Measurements from ENCODE around the gene TMEM273.

TMEM273 gene

GRCh38 chr10:49118430-49119074 is 69.6 kb downstream of the TMEM273 start:
- H3K4me3 ChIP-seq (ENCODE audit: low read depth, low read length) = no peak overlapping the region
- DNase-seq (ENCODE audit: low read depth) = no peak

DNA sequence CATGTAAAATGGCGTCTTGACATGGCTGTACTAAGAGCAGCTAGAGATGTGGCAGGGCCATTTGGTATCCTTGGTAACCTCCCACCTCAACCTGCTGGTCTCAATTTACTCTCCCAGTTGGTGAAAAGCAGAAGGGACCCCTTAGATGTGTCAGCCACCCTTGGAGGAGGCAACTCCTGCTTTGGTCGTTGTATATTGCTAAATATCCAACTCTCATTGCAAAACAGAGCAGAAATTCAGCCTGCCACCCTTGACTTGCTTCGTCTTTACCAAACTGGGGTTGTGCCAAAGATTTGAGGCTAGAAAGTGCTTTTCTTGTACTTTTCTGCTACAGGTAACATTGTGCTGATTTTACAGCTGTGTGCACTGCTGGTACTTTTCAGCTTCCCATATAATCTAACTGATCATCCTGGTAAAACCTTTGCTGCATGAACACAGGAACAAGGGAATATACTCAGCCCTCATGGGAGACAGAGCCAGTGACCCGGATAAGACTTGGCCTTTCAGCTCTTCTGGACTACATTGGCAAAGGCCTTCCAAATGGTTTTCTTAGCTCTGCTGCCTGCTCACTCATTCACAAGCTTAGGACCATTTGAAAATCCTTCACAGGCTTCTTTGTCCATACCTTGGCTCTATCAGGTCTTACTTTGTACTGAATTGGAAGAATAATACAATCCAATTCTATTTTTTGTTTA is 70.7 kb downstream of the TMEM273 start:
- TF ChIP-seq, protein P1, sequence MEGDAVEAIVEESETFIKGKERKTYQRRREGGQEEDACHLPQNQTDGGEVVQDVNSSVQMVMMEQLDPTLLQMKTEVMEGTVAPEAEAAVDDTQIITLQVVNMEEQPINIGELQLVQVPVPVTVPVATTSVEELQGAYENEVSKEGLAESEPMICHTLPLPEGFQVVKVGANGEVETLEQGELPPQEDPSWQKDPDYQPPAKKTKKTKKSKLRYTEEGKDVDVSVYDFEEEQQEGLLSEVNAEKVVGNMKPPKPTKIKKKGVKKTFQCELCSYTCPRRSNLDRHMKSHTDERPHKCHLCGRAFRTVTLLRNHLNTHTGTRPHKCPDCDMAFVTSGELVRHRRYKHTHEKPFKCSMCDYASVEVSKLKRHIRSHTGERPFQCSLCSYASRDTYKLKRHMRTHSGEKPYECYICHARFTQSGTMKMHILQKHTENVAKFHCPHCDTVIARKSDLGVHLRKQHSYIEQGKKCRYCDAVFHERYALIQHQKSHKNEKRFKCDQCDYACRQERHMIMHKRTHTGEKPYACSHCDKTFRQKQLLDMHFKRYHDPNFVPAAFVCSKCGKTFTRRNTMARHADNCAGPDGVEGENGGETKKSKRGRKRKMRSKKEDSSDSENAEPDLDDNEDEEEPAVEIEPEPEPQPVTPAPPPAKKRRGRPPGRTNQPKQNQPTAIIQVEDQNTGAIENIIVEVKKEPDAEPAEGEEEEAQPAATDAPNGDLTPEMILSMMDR (IDR thresholded peaks at IDR 0.05; ENCODE audit: low read depth, low read length, missing control alignments) = no peak
- no peak for DNase-seq (ENCODE audit: low read depth)
- H3K4me3 ChIP-seq (ENCODE audit: low read depth, low read length) = no peak overlapping the region

More at GRCh38 chr10:49118430-49119074, 69.6 kb downstream of the TMEM273 start:
- TF ChIP-seq, protein P1 (IDR thresholded peaks at IDR 0.05; ENCODE audit: low read depth, low read length, missing control alignments) = no peak

- DNase-seq (ENCODE audit: low read depth) = no peak
- TF ChIP-seq, protein P1 (IDR thresholded peaks at IDR 0.05; ENCODE audit: low read depth, low read length, missing control alignments) = no peak
- no peak overlapping the region for H3K4me3 ChIP-seq (ENCODE audit: low read depth, low read length)
Observed at GRCh38 chr10:49116509-49117375, 71.4 kb downstream of the TMEM273 start.

- no peak for DNase-seq (ENCODE audit: low read depth)
- H3K4me3 ChIP-seq (ENCODE audit: low read depth, low read length) = no peak overlapping the region
- TF ChIP-seq, protein P1 (IDR thresholded peaks at IDR 0.05; ENCODE audit: low read depth, low read length, missing control alignments) = no peak
Observed at GRCh38 chr10:49115796-49116508, 72.2 kb downstream of the TMEM273 start.

DNA sequence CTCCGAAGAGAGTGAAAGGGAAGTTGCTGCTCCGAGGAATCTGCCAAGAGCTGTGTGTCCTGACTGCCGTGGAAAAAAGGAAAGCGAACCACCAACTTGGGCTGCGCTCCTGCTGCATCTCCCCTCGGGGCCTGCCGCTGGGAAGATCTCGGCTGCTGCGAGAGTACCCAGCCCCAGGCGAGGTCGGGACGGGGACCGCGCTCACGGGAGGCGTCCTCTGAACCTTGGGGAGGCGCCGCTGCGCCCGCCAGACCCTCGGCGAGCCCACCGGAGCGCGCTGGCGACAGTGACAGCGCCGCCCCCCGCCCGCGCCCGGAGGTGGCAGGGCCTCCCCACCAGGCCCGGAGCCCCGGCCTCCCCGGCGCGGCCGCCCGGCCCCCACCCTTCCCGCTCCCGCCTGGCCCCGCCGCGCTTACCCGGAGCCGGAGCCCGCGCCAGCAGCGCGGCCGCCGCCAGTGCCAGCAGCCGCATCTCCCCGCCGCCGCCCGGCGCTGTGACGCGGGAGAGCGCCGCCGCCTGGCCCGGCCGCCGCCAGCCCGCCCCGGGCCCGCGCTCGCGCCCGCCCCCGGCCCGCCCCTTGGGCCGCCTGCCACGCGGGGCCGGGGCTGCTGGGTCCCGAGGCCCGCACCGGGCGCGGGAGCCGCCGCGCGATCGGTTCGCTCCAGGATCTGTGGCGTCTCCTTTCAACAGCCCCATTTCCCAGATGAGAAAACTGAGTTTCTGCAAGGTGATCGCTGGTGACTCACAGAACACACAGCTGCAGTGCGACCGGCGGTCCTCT is 73.0 kb downstream of the TMEM273 start, which contains the start of gene VSTM4:
Gene VSTM4, minus strand, starts transcription at position 508 of the 781 bp plus-strand sequence. Its CDS starts 37 bp downstream, at position 471.
- TF ChIP-seq, protein P1 (IDR thresholded peaks at IDR 0.05; ENCODE audit: low read depth, low read length, missing control alignments) = no peak
- no peak within 1 kb of the TSS for H3K4me3 ChIP-seq (ENCODE audit: low read depth, low read length)

DNA sequence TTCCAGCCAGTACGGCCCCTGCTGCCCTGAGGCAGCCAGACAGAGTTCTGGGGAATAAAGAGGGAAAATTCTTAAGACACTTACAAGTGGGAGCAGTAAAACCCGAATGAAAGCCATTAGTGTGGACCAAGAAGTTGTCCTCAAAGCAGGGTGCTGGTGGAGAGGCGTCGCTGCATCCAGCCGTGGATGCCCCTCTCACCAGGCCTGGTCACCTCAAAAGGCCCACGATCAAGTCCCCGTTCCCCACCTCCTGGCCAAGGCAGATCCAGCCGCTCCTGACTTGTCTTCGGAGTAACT is 73.5 kb downstream of the TMEM273 start:
- no peak overlapping the region for H3K4me3 ChIP-seq (ENCODE audit: low read depth, low read length)
- TF ChIP-seq, protein P1 (IDR thresholded peaks at IDR 0.05; ENCODE audit: low read depth, low read length, missing control alignments) = no peak

More for the DNA sequence above, 73.0 kb downstream of the TMEM273 start, which contains the start of gene VSTM4:
- no peak for DNase-seq (ENCODE audit: low read depth)

More for the DNA sequence above, 73.5 kb downstream of the TMEM273 start:
- no peak for DNase-seq (ENCODE audit: low read depth)
